Muscle of arm (tissue), 12 donors: Measurements from ENCODE around the gene RAB20. TPM values are rescaled to one million over a fixed set of nuclear protein-coding genes. Genes with fewer than 3 reads are reported as not detected.

Experiments used
- DNase-seq: peaks from one replicate; pipeline ENCODE4 v3.0.0-alpha.2; 2013
- polyA plus RNA-seq, 12 donors: library from polyadenylated mRNA; unstranded; fragments of 120-200 nt; gene quantifications; one replicate each; pipeline ENCODE4 v1.2.1, GENCODE V29; 2013; ENCODE audit not compliant: insufficient read length in 12 of 12

The RAB20 gene
- polyA plus RNA-seq, 12 donors: 1.4 to 7.3 (median 2.3) TPM; not detected in 1

- DNase-seq: no peak
These were observed 29.8 kb downstream of the RAB20 start for GRCh38 chr13:110531671-110532083.

- no peak for DNase-seq
These were observed 30.4 kb downstream of the RAB20 start for GRCh38 chr13:110531100-110531499.

GRCh38 chr13:110529522-110530311 lies 31.8 kb downstream of the RAB20 start:
- no peak for DNase-seq

- no peak for DNase-seq
These were observed 32.6 kb downstream of the RAB20 start for GRCh38 chr13:110528911-110529310.

- no peak for DNase-seq
These were observed 33.2 kb downstream of the RAB20 start for GRCh38 chr13:110528371-110528770.

- DNase-seq: no peak
These were observed 35.9 kb downstream of the RAB20 start for GRCh38 chr13:110525328-110526319.

GRCh38 chr13:110524541-110525257 lies 36.8 kb downstream of the RAB20 start:
- no peak for DNase-seq

- DNase-seq: no peak
These were observed 37.5 kb downstream of the RAB20 start for GRCh38 chr13:110523838-110524540.

- no peak for DNase-seq
These were observed 38.3 kb downstream of the RAB20 start for GRCh38 chr13:110523180-110523579.

- no peak for DNase-seq
These were observed 38.8 kb downstream of the RAB20 start for GRCh38 chr13:110522721-110523120.

GRCh38 chr13:110521946-110522345 lies 39.6 kb downstream of the RAB20 start:
- DNase-seq: no peak

- no peak for DNase-seq
These were observed 40.2 kb downstream of the RAB20 start for GRCh38 chr13:110521296-110521680.

GRCh38 chr13:110520431-110521295 lies 40.9 kb downstream of the RAB20 start:
- DNase-seq: no peak

- DNase-seq: no peak
These were observed 42.0 kb downstream of the RAB20 start for GRCh38 chr13:110519506-110519905.

GRCh38 chr13:110519046-110519445 lies 42.5 kb downstream of the RAB20 start:
- DNase-seq: no peak

GRCh38 chr13:110518571-110518970 lies 43.0 kb downstream of the RAB20 start:
- DNase-seq: no peak

- no peak for DNase-seq
These were observed 43.3 kb downstream of the RAB20 start for GRCh38 chr13:110518226-110518525.

GRCh38 chr13:110517505-110518225 lies 43.9 kb downstream of the RAB20 start:
- DNase-seq: no peak

- no peak for DNase-seq
These were observed 45.0 kb downstream of the RAB20 start for GRCh38 chr13:110516500-110516899.

- no peak for DNase-seq
These were observed 49.3 kb downstream of the RAB20 start for GRCh38 chr13:110512198-110512740.
